Ascending aorta (tissue), 2 donors: ENCODE data around the gene ESR1. TPM values are rescaled to one million over a fixed set of nuclear protein-coding genes. Genes with fewer than 3 reads are reported as not detected.

ENCODE experiments used
- DNase-seq, 2 donors: peaks; one replicate each; pipeline ENCODE4 v3.0.0-alpha.2; 2019; ENCODE audit warnings: low spot score in 2 of 2
- H3K27ac ChIP-seq, 2 donors: fragments of 200-600 bp; sonication (generic); one replicate each; pipeline ENCODE4 v1.5.1; 2016 to 2017; ENCODE audit warnings: mild to moderate bottlenecking in 1 of 2
- H3K27me3 ChIP-seq: fragments of 200-600 bp; sonication (generic); one replicate; pipeline ENCODE4 v1.5.1; 2017
- H3K36me3 ChIP-seq, 2 donors: fragments of 200-600 bp; sonication (generic); one replicate each; pipeline ENCODE4 v1.5.1; 2016
- H3K4me1 ChIP-seq, 2 donors: fragments of 200-600 bp; sonication (generic); one replicate each; pipeline ENCODE4 v1.5.1; 2016 to 2017; ENCODE audit warnings: mild to moderate bottlenecking in 1 of 2
- H3K4me3 ChIP-seq, 2 donors: fragments of 200-600 bp; sonication (generic); one replicate each; pipeline ENCODE4 v1.5.1; 2016 to 2017; ENCODE audit warnings: mild to moderate bottlenecking in 1 of 2
- H3K9me3 ChIP-seq, 2 donors: fragments of 200-600 bp; sonication (generic); one replicate each; pipeline ENCODE4 v1.5.1; 2016
- intact Hi-C: fragments of 100-400 bp; cut with DNase I; formaldehyde crosslinking; loops from one replicate; pipeline ENCODE4 v1.15.1; 2023
- total RNA-seq: library from RNA; depleted of rRNA; stranded (reverse); fragments of >200 nt; gene quantifications from one replicate; pipeline ENCODE4 v1.1.0, GENCODE V29; 2016
- TF ChIP-seq, protein P1 (sequence below), 3 experiments: fragments of 200-600 bp in 2 of 3; fragments of 450-650 bp in 1 of 3; sonication (generic) in 2 of 3; IDR thresholded peaks; one replicate each; pipeline ENCODE4 v1.5.1; 2016 to 2019; ENCODE audit warnings: antibody characterized with exemption in 3 of 3, mild to moderate bottlenecking in 1 of 3, moderate library complexity in 1 of 3

ESR1 gene
- total RNA-seq, 1 donor from 2014 or later: 3.0 TPM

DNA sequence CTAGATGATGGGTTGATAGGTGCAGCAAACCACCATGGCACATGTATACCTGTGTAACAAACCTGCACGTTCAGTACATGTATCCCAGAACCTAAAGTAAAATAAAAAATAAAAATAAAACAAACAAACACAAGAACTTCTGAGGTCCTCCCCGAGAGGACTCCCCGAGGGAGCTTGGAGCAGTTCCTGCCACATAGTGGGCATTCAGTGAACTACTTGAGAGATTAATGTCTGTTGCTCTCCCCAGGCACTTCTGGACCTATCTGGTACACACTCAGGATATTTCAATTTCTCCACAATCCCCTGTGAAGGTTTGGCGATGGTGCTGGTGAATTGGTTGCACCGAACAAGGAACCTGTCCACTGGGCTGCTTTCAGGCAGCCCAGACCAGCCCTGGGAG lies 311.2 kb downstream of the ESR1 start:
- TF ChIP-seq, protein P1, sequence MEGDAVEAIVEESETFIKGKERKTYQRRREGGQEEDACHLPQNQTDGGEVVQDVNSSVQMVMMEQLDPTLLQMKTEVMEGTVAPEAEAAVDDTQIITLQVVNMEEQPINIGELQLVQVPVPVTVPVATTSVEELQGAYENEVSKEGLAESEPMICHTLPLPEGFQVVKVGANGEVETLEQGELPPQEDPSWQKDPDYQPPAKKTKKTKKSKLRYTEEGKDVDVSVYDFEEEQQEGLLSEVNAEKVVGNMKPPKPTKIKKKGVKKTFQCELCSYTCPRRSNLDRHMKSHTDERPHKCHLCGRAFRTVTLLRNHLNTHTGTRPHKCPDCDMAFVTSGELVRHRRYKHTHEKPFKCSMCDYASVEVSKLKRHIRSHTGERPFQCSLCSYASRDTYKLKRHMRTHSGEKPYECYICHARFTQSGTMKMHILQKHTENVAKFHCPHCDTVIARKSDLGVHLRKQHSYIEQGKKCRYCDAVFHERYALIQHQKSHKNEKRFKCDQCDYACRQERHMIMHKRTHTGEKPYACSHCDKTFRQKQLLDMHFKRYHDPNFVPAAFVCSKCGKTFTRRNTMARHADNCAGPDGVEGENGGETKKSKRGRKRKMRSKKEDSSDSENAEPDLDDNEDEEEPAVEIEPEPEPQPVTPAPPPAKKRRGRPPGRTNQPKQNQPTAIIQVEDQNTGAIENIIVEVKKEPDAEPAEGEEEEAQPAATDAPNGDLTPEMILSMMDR (IDR thresholded peaks at IDR 0.05): no peak
- Histone ChIP-seq H3K27ac (peak overlapping the region in 1 of 2 donors; percentile 23), H3K9me3 (no peaks in the 10 kb centered on the region)

DNA sequence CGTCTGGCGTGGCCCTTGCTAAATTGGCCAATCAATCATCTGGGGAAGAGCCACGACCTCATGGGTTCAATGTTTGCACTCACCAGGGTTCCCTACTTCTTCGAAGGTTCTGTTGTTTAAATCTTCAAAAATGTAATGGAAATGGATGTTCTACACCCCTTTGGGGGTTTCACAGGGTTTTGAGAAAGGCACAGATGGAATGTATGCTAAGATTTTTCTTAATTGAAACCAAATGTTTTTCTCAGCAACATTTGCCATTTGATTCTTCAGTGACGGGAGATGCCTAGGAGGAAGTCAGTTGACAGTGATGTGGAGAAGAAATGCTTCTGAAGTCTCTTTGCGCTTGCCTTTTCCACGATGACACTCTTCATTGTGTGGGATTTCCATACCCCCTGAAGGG lies 312.3 kb downstream of the ESR1 start:
- intact Hi-C loops: loop anchor here (5.0 kb wide), 2 partner anchors 33 to 428 kb away; no protein-coding TSS in a partner anchor
- Histone ChIP-seq H3K27ac (no peak overlapping the region), H3K36me3 (peaks cover 29 to 36% of the 10 kb centered on the region in 2 donors), H3K4me3 (no peak overlapping the region), H3K9me3 (no peaks in the 10 kb centered on the region), H3K4me1 (peaks cover 0 to 3% of the 10 kb centered on the region in 2 donors), H3K27me3 (no peaks in the 10 kb centered on the region)
- DNase-seq: no peak
- TF ChIP-seq, protein P1 (IDR thresholded peaks at IDR 0.05): no peak

More for the DNA sequence above, 311.2 kb downstream of the ESR1 start:
- Histone ChIP-seq H3K36me3 (peaks cover 29 to 36% of the 10 kb centered on the region in 2 donors), H3K27me3 (no peaks in the 10 kb centered on the region), H3K4me1 (peaks cover 0 to 3% of the 10 kb centered on the region in 2 donors), H3K4me3 (no peak overlapping the region)
- intact Hi-C loops: no loop called here
- DNase-seq: no peak

DNA sequence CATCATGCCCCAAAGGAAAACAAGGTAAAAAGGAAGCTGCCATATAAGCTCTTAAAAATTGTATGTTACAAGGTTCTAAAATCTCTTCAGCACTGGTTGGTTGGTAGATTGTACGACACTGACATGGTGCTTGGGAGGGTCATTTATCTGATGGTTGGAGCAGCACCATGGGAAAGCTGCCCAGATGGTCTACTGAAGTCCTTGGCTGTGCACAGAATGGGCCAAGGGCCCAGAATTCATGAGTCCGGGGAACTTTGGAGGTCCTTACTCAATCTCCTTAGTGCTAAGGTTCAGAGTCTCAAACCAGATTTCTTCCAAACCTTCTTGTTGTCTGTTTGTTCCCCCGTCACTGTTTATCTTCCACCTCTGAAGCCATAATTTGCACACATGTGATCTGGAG lies 314.4 kb downstream of the ESR1 start:
- H3K36me3 ChIP-seq: peaks cover 36 to 37% of the 10 kb centered on the region in 2 donors
- intact Hi-C loops: loop anchor here (5.0 kb wide), 2 partner anchors 35 to 430 kb away; no protein-coding TSS in a partner anchor
- H3K4me1 ChIP-seq: peaks cover 0 to 3% of the 10 kb centered on the region in 2 donors
- no peaks in the 10 kb centered on the region for H3K27me3 ChIP-seq
- H3K27ac ChIP-seq: no peak overlapping the region
- no peak overlapping the region for H3K4me3 ChIP-seq
- no peak for DNase-seq
- TF ChIP-seq, protein P1 (IDR thresholded peaks at IDR 0.05): no peak
- H3K9me3 ChIP-seq: no peaks in the 10 kb centered on the region

DNA sequence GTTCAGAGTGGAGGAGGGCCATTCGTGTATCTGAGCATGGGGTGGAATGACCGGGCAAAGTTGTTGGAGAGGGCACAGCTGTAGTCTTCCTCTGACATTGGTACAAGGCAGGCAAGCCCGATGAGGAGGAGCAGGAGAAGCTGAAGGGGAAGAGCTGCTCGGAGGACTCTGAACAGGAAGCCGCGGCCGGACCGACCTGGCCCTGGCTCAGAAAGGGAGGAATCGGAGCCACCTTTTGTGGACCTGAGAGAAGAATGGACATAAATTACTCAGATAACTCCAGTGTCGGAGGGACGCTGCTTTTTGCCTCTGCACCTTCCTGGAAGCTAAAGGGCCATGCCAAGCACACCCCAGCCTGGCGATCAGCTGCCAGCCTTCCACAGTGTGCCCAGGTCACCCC lies 315.0 kb downstream of the ESR1 start:
- Histone ChIP-seq H3K27ac (no peak overlapping the region), H3K4me1 (peaks cover 0 to 3% of the 10 kb centered on the region in 2 donors), H3K36me3 (peaks cover 36 to 40% of the 10 kb centered on the region in 2 donors), H3K27me3 (no peaks in the 10 kb centered on the region), H3K9me3 (no peaks in the 10 kb centered on the region), H3K4me3 (no peak overlapping the region)
- TF ChIP-seq, protein P1 (IDR thresholded peaks at IDR 0.05): no peak
- intact Hi-C loops: loop anchor here (5.0 kb wide), 2 partner anchors 35 to 430 kb away; no protein-coding TSS in a partner anchor
- no peak for DNase-seq

DNA sequence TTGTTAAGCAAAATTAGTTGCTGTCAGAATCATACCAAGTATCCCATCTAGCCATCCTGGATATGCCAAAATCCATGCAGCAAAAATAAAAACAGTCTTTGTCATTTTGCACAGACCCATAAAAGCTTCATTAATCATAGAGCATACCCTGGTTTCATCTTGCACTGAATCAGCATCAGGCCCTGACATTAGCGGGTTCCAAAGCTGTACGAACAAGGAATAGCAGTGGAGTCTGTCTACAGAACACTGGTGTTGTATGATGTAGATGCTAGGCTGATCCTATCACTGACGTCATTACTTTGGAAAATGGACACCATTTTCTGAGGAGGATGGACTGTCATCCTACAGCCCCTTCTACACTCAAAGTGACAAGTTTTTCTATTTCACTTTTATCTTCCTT lies 315.6 kb downstream of the ESR1 start:
- Histone ChIP-seq H3K27me3 (no peaks in the 10 kb centered on the region), H3K36me3 (peaks cover 36 to 41% of the 10 kb centered on the region in 2 donors), H3K4me3 (no peak overlapping the region), H3K9me3 (no peaks in the 10 kb centered on the region), H3K4me1 (peaks cover 0 to 7% of the 10 kb centered on the region in 2 donors), H3K27ac (no peak overlapping the region)
- no peak for DNase-seq
- TF ChIP-seq, protein P1 (IDR thresholded peaks at IDR 0.05): no peak
- intact Hi-C loops: loop anchor here (5.0 kb wide), 2 partner anchors 36 to 431 kb away; no protein-coding TSS in a partner anchor
